COR-L47 (cell line): Measurements from ENCODE around the gene NPAS3.

Experiments used
- DNase-seq: peaks from one replicate; lab custom pipeline; 2025; lab: John Stamatoyannopoulos, UW

Gene NPAS3

GRCh38 chr14:33836900-33837577, 898.4 kb downstream of the NPAS3 start:
- no peak for DNase-seq

GRCh38 chr14:33837943-33838683, 899.4 kb downstream of the NPAS3 start:
- DNase-seq, result no peak

- DNase-seq, result peak; percentile 67
These were observed 900.8 kb downstream of the NPAS3 start for GRCh38 chr14:33839193-33840076.

- DNase-seq, result no peak
These were observed 902.1 kb downstream of the NPAS3 start for GRCh38 chr14:33840797-33841196.

- peak; percentile 1 for DNase-seq
These were observed 903.6 kb downstream of the NPAS3 start for GRCh38 chr14:33842299-33842698.

- no peak for DNase-seq
These were observed 905.4 kb downstream of the NPAS3 start for GRCh38 chr14:33844118-33844517.

GRCh38 chr14:33846100-33846824, 907.6 kb downstream of the NPAS3 start:
- DNase-seq, result no peak

- no peak for DNase-seq
These were observed 908.4 kb downstream of the NPAS3 start for GRCh38 chr14:33847066-33847465.

- no peak for DNase-seq
These were observed 909.3 kb downstream of the NPAS3 start for GRCh38 chr14:33848009-33848408.

GRCh38 chr14:33848706-33849454, 910.2 kb downstream of the NPAS3 start:
- peak; percentile 71 for DNase-seq

GRCh38 chr14:33849455-33849801, 910.7 kb downstream of the NPAS3 start:
- no peak for DNase-seq

- DNase-seq, result no peak
These were observed 912.1 kb downstream of the NPAS3 start for GRCh38 chr14:33850826-33851225.

GRCh38 chr14:33851366-33851765, 912.7 kb downstream of the NPAS3 start:
- no peak for DNase-seq

GRCh38 chr14:33851931-33852330, 913.3 kb downstream of the NPAS3 start:
- no peak for DNase-seq
